NCI-H526 (cell line): Measurements from ENCODE around the gene PATJ.
"Not testable (repeated sequence)": the region's sequence is repeated elsewhere in the genome, so short reads cannot be mapped to it uniquely, and the experiment has no call there.

Source experiments
- DNase-seq, 2 experiments: peaks; one replicate each; lab custom pipeline; 2025; lab: John Stamatoyannopoulos, UW

PATJ gene

GRCh38 chr1:62175568-62176179 is 433.4 kb downstream of the PATJ start:
- peak; percentile 13 to 68 for DNase-seq

DNA sequence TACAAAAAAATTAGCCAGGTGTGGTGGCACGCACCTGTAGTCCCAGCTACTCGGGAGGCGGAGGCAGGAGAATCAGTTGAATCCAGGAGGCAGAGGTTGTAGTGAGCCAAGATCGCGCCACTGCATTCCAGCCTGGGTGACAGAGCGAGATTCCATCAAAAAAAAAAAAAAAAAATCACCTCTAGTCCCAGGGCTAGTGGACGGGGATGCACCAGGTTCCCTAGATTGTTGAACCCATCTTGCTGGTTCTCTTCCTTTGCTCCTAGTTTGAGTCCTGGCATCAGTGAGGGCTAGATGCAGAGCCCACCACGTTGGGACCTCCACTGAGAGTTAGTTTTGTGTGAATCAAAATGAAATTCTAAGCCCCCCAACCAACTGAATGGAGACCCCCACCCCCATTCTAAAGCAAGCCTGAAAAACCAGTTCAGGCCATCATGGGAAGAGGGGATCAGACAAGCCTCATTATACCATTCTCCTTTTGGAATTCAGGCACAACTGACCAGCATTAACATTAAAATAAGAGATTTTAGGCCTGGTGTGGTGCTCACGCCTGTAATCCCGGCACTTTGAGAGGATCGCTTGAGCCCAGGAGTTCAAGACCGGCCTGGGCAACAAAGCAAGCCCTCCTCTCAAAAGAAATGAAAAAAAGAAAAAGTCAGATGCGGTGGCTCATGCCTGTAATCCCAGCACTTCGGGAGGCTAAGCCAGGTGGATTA is 434.5 kb downstream of the PATJ start:
- no peak for DNase-seq

DNA sequence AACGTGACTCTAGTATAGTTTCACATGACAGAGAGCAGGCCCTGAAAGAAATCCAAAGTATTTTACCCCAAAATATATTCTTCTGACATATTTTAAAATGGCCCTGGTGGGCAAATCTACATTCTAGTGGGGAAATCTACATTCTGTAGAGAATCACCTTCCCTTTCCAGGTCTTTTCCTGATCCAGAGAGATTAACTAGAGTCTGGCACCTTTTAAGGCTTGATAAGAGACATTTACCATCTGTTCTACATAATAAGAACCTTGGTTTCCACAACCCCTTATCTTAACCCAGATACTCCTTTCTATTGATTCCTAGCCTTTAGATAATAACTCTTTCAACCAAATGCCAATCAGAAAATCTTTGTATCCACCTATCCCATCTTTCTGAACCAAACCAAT is 435.3 kb downstream of the PATJ start:
- no peak for DNase-seq

GRCh38 chr1:62178372-62178771 is 436.1 kb downstream of the PATJ start:
- DNase-seq = no peak

- not testable (repeated sequence) for DNase-seq
Measured at GRCh38 chr1:62180054-62180453, 437.8 kb downstream of the PATJ start.

- no peak for DNase-seq
Measured at GRCh38 chr1:62180639-62181038, 438.4 kb downstream of the PATJ start.

DNA sequence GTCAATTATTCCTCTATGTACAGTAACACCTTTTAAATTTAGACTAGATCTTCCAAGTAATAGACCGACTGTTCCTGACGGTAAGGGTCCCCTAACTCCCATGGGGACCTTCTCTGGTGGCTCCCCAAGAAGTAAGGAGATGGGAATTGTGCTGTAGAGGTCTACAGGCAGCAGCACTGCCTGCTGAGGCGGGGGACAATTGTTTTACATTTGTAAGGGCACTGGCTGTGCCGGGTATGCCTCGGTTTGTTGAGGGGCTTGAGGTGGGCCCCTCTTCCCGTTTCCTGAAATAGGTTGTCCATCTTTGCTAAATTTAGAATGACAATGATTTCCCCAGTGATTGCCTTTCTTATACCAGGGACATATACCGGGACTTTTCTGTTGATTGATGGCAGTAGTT is 439.3 kb downstream of the PATJ start:
- no peak for DNase-seq

DNA sequence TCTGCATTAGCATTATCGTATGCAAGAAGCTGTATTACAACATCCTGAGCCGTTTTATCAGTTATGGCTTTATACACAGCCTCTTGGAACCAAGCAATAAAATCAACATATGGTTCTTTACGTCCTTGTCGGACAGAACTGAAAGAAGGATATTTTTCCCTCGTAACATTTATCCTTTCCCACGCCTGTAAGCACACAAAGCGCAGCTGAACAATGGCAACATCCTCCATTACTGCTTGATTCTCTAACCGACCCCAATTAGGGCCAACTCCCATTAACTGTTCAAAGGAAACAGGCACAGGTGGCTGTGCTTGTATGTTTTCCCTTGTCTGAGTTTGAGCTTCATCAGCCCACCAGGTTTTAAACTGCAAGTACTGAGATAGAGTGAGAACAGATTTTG is 439.9 kb downstream of the PATJ start:
- DNase-seq = not testable (repeated sequence)

DNA sequence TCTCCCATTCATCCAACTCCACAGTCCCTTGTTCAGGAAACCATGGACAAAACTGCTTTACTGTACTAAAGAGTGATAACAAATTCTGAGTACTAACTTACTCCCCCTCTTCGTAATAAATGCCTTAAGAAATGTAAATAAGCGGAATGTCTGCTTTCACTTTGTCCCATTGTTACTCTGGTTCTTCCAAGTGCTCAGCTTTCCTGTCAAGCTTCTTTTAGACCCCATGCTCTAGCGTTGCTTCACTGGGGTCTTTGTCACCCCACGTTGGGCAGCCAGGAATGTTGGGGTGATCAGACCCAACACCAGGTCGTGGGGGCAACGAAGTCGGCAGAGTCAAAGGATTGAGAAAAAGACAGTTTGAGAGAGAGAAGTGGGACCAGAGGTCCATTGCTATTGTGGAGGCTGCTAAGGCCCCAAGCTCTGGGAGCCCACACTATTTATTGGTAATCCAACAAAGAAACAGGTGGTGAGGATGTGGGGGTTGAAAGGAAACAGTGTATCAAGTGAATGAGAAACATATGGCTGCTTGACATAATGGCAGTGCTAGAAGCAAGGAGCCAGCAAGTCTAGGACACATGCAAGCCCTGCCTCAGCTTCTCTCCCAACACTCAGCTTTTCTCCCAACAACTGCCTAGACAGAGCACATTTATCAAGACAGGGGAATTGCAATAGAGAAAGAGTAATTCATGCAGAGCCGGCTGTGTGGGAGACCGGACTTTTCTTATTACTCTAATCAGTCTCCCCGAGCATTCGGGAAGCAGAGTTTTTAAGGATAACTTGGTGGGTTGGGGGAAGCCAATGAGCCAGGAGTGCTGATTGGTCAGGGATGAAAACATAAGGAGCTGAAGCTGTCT is 441.1 kb downstream of the PATJ start:
- DNase-seq = not testable (repeated sequence)

DNA sequence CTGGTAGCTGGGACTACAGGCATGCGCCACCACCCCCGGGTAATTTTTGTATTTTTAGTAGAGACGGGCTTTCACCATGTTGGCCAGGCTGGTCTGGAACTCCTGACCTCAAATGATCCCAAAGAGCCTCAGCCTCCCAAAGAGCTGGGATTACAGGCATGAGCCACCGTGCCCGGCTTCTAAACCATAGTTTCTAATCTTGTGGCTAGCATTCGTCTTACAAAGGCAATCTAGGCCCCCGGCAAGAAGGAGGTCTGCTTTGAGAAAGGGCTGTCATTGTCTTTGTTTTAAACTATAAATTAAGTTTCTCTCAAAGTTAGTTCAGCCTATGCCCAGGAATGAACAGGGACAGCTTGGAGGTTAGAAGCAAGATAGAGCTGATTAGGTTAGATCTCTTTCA is 442.1 kb downstream of the PATJ start:
- no peak for DNase-seq

GRCh38 chr1:62185233-62185632 is 443.0 kb downstream of the PATJ start:
- not testable (repeated sequence) for DNase-seq

- DNase-seq = no peak
Measured at GRCh38 chr1:62185677-62186076, 443.4 kb downstream of the PATJ start.

- no peak for DNase-seq
Measured at GRCh38 chr1:62187548-62187947, 445.3 kb downstream of the PATJ start.

- DNase-seq = no peak
Measured at GRCh38 chr1:62188111-62188510, 445.8 kb downstream of the PATJ start.

DNA sequence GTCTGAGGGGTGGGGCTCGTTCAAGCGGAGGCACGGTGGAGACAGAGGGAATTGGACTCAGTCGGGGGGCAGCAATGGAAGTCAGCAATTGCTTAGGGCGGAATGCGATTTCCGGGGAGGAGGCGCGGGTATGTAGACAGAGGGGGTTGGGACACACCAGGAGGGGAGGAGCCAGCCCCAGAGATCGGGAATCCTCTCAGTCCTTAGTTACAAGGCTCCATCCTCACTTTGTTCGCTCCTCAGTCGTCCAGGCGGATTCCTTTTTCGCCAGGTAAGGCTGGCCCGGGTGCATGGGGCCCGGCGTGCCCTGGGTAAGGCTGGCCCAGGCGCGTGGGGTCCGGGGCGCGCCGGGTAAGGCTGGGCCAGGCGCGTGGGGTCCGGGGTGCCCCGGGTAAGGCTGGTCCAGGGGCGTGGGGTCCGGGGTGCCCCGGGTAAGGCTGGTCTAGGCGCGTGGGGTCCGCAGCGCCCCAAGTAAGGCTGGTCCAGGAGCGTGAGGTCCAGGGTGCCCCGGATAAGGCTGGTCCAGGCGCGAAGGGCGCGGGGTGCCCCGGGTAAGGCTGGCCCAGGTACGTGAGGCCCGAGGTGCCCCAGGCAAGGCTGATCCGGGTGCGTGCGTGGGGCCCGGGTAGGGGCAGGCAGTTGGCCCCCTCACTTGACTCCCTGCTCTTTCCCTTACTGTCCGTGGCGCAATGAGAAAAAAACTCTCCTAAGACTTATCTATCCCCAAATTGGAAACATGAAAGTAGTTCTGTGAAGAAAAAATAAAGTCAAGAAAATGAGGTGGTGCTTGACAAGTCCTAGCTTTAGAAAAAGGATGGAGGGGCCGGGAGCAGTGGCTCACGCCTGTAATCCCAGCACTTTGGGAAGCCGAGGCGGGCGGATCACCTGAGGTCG is 452.6 kb downstream of the PATJ start, which contains the start of gene L1TD1:
L1TD1 (plus strand) TSS at position 199 of the 894 bp plus-strand sequence. CDS start 11,780 bp downstream, outside the sequence.
- no peak for DNase-seq

- DNase-seq = no peak
Measured at GRCh38 chr1:62196086-62196690, 453.9 kb downstream of the PATJ start.

DNA sequence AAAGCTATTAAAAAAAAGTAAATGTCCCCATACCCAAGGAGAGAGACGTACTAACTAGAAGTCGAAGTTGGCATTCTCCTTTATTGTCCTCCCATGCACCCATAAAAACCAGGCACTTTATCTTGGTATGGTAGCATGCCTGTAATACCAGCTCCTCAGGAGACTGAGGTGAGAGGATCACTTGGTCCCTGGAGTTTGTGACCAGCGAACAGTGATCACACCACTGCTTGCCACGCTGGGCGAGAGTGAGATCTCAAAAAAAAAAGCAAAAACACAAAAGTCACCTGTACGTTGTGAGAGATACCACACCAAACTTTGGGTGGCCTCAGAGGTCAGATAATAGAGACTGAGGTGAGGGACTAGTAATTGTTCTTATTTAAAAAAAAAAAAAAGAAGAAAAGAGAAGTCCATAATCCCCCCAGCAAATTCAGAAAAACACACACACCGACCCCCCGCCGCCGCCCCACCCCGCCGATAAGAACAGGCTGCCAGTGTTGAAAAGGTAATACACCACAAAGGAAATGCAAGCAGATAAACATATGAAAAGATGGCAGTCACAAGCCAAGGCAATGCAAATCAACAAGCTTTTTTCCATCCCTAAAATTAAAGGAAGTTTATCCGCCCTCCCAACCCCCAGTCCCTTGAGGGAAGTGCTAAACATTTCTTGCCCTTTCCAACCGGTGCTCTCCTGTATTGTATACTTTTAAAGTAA is 455.9 kb downstream of the PATJ start:
- DNase-seq = no peak

DNA sequence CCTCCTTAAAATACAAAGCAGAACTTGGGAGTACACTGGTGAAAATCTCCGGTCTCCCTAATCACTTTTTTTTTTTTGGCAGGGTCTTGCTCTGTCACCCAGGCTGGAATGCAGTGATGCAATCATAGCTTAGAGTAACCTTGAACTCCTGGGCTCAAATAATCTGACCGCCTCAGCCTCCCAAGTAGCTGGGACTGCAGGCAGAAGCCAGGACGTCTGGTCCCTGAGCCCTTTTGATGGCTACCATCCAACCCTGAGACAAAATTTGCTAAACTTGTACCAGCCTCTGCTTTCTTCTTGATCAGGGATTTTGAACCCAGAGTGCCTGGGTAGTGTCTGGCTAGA is 456.5 kb downstream of the PATJ start:
- DNase-seq = no peak

GRCh38 chr1:62207187-62207586 is 464.9 kb downstream of the PATJ start:
- no peak for DNase-seq

DNA sequence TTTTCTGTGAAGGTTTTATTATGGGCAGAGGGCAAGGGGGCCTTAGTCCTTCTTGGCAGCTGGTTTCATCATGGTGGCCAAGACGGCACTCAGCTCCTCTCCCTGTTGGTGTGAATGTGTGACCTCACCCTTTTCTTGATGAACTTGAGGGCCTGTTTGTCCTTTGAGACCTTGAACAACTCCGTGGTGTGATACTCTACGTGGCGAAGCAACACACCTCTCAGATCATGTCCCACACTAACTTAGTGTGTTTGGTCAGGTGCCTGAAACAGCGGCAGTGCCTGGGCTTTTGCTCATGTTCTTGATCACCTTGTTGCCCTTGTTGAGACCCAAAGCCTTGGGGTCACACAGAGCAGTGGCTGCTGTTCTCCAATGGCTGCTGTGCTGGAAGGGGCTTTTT is 465.8 kb downstream of the PATJ start:
- no peak for DNase-seq

- no peak for DNase-seq
Measured at GRCh38 chr1:62208970-62209369, 466.7 kb downstream of the PATJ start.
